Activated naive CD8-positive, alpha-beta T cell treated with anti-CD3 and anti-CD28 coated beads for 36 hours (primary cell): ENCODE measurements around the gene EDAR. TPM values are rescaled to one million over a fixed set of nuclear protein-coding genes. Genes with fewer than 3 reads are reported as not detected.

Experiments
- DNase-seq: peaks from one replicate; pipeline ENCODE4 v3.0.0; 2021
- H3K27ac Mint-ChIP-seq: one replicate; pipeline ENCODE4 v1.8.0; 2022; ENCODE audit warnings: mild to moderate bottlenecking, moderate library complexity, mixed read lengths
- H3K27me3 Mint-ChIP-seq: one replicate; pipeline ENCODE4 v1.8.0; 2022; ENCODE audit warnings: mild to moderate bottlenecking, mixed read lengths
- H3K36me3 Mint-ChIP-seq: one replicate; pipeline ENCODE4 v1.8.0; 2021; ENCODE audit warnings: mild to moderate bottlenecking, mixed read lengths
- H3K4me1 Mint-ChIP-seq: one replicate; pipeline ENCODE4 v1.8.0; 2021; ENCODE audit warnings: mixed read lengths
- H3K4me3 Mint-ChIP-seq: one replicate; pipeline ENCODE4 v1.8.0; 2022; ENCODE audit warnings: mild to moderate bottlenecking, moderate library complexity, mixed read lengths
- H3K9me3 Mint-ChIP-seq: one replicate; pipeline ENCODE4 v1.8.0; 2022; ENCODE audit warnings: mixed read lengths
- total RNA-seq, 2 experiments: library from RNA; stranded (reverse); gene quantifications; one replicate each; pipeline ENCODE4 v1.2.3, GENCODE V29; 2021

The EDAR gene
- total RNA-seq, 2 experiments from 2014 or later: 0.16 to 0.21 TPM

- Mint-ChIP-seq H3K36me3 (no peaks in the 10 kb centered on the region), H3K9me3 (no peaks in the 10 kb centered on the region), H3K4me1 (peaks cover 4% of the 10 kb centered on the region), H3K27me3 (no peaks in the 10 kb centered on the region), H3K27ac (no peak overlapping the region), H3K4me3 (no peak overlapping the region)
- no peak for DNase-seq
These were observed 59.1 kb downstream of the EDAR start for GRCh38 chr2:108929807-108930425.

- no peak overlapping the region for H3K4me3 Mint-ChIP-seq
- no peaks in the 10 kb centered on the region for H3K36me3 Mint-ChIP-seq
- no peak overlapping the region for H3K27ac Mint-ChIP-seq
- H3K27me3 Mint-ChIP-seq: no peaks in the 10 kb centered on the region
- H3K9me3 Mint-ChIP-seq: no peaks in the 10 kb centered on the region
- H3K4me1 Mint-ChIP-seq: peaks cover 4% of the 10 kb centered on the region
- no peak for DNase-seq
These were observed 60.2 kb downstream of the EDAR start for GRCh38 chr2:108928660-108929377.

GRCh38 chr2:108927936-108928659 lies 60.9 kb downstream of the EDAR start:
- Mint-ChIP-seq H3K27ac (no peak overlapping the region), H3K4me1 (peaks cover 4% of the 10 kb centered on the region), H3K27me3 (no peaks in the 10 kb centered on the region), H3K4me3 (no peak overlapping the region), H3K36me3 (no peaks in the 10 kb centered on the region), H3K9me3 (no peaks in the 10 kb centered on the region)
- no peak for DNase-seq

- no peaks in the 10 kb centered on the region for H3K27me3 Mint-ChIP-seq
- DNase-seq: no peak
- H3K4me1 Mint-ChIP-seq: peaks cover 2% of the 10 kb centered on the region
- no peaks in the 10 kb centered on the region for H3K36me3 Mint-ChIP-seq
- H3K9me3 Mint-ChIP-seq: no peaks in the 10 kb centered on the region
- H3K27ac Mint-ChIP-seq: no peak overlapping the region
- H3K4me3 Mint-ChIP-seq: no peak overlapping the region
These were observed 61.6 kb downstream of the EDAR start for GRCh38 chr2:108927405-108927804.

- Mint-ChIP-seq H3K36me3 (no peaks in the 10 kb centered on the region), H3K9me3 (no peaks in the 10 kb centered on the region), H3K4me3 (no peak overlapping the region), H3K27ac (no peak overlapping the region), H3K27me3 (no peaks in the 10 kb centered on the region), H3K4me1 (peaks cover 2% of the 10 kb centered on the region)
- no peak for DNase-seq
These were observed 62.2 kb downstream of the EDAR start for GRCh38 chr2:108926561-108927380.

GRCh38 chr2:108925735-108926134 lies 63.3 kb downstream of the EDAR start:
- Mint-ChIP-seq H3K4me3 (no peak overlapping the region), H3K27me3 (no peaks in the 10 kb centered on the region), H3K27ac (no peak overlapping the region), H3K9me3 (no peaks in the 10 kb centered on the region), H3K36me3 (no peaks in the 10 kb centered on the region), H3K4me1 (no peaks in the 10 kb centered on the region)
- no peak for DNase-seq

GRCh38 chr2:108925286-108925685 lies 63.7 kb downstream of the EDAR start:
- H3K4me3 Mint-ChIP-seq: no peak overlapping the region
- H3K4me1 Mint-ChIP-seq: no peaks in the 10 kb centered on the region
- H3K27ac Mint-ChIP-seq: no peak overlapping the region
- no peaks in the 10 kb centered on the region for H3K27me3 Mint-ChIP-seq
- no peak for DNase-seq
- no peaks in the 10 kb centered on the region for H3K36me3 Mint-ChIP-seq
- H3K9me3 Mint-ChIP-seq: no peaks in the 10 kb centered on the region

- no peak overlapping the region for H3K27ac Mint-ChIP-seq
- DNase-seq: no peak
- H3K36me3 Mint-ChIP-seq: no peaks in the 10 kb centered on the region
- H3K9me3 Mint-ChIP-seq: no peaks in the 10 kb centered on the region
- H3K4me3 Mint-ChIP-seq: no peak overlapping the region
- no peaks in the 10 kb centered on the region for H3K27me3 Mint-ChIP-seq
- H3K4me1 Mint-ChIP-seq: no peaks in the 10 kb centered on the region
These were observed 64.3 kb downstream of the EDAR start for GRCh38 chr2:108924580-108925251.

GRCh38 chr2:108923736-108924579 lies 65.1 kb downstream of the EDAR start:
- no peak overlapping the region for H3K4me3 Mint-ChIP-seq
- no peak for DNase-seq
- no peaks in the 10 kb centered on the region for H3K9me3 Mint-ChIP-seq
- no peaks in the 10 kb centered on the region for H3K4me1 Mint-ChIP-seq
- H3K36me3 Mint-ChIP-seq: no peaks in the 10 kb centered on the region
- no peak overlapping the region for H3K27ac Mint-ChIP-seq
- no peaks in the 10 kb centered on the region for H3K27me3 Mint-ChIP-seq

GRCh38 chr2:108923019-108923700 lies 65.9 kb downstream of the EDAR start:
- Mint-ChIP-seq H3K4me1 (no peaks in the 10 kb centered on the region), H3K36me3 (no peaks in the 10 kb centered on the region), H3K9me3 (no peaks in the 10 kb centered on the region), H3K27me3 (no peaks in the 10 kb centered on the region), H3K4me3 (no peak overlapping the region), H3K27ac (no peak overlapping the region)
- no peak for DNase-seq

GRCh38 chr2:108922141-108922915 lies 66.7 kb downstream of the EDAR start:
- Mint-ChIP-seq H3K27me3 (no peaks in the 10 kb centered on the region), H3K4me1 (peaks cover 3% of the 10 kb centered on the region), H3K4me3 (no peak overlapping the region), H3K27ac (no peak overlapping the region), H3K9me3 (no peaks in the 10 kb centered on the region), H3K36me3 (no peaks in the 10 kb centered on the region)
- DNase-seq: no peak

- no peak for DNase-seq
- Mint-ChIP-seq H3K36me3 (no peaks in the 10 kb centered on the region), H3K9me3 (no peaks in the 10 kb centered on the region), H3K27me3 (no peaks in the 10 kb centered on the region), H3K4me1 (peaks cover 4% of the 10 kb centered on the region), H3K4me3 (no peak overlapping the region), H3K27ac (no peak overlapping the region)
These were observed 67.7 kb downstream of the EDAR start for GRCh38 chr2:108921096-108922030.
